22Rv1 (cell line): ENCODE measurements around the gene SCTR.

Source experiments
- ZFX ChIP-seq: fragments of 450-650 bp; IDR thresholded peaks from 2 replicates; pipeline ENCODE4 v1.6.1; 2017; ENCODE audit warnings: antibody characterized with exemption, borderline replicate concordance
- TF ChIP-seq, protein P1 (sequence below): fragments of 450-650 bp; IDR thresholded peaks from 2 replicates; pipeline ENCODE4 v1.5.1; 2017; ENCODE audit warnings: mild to moderate bottlenecking

DNA sequence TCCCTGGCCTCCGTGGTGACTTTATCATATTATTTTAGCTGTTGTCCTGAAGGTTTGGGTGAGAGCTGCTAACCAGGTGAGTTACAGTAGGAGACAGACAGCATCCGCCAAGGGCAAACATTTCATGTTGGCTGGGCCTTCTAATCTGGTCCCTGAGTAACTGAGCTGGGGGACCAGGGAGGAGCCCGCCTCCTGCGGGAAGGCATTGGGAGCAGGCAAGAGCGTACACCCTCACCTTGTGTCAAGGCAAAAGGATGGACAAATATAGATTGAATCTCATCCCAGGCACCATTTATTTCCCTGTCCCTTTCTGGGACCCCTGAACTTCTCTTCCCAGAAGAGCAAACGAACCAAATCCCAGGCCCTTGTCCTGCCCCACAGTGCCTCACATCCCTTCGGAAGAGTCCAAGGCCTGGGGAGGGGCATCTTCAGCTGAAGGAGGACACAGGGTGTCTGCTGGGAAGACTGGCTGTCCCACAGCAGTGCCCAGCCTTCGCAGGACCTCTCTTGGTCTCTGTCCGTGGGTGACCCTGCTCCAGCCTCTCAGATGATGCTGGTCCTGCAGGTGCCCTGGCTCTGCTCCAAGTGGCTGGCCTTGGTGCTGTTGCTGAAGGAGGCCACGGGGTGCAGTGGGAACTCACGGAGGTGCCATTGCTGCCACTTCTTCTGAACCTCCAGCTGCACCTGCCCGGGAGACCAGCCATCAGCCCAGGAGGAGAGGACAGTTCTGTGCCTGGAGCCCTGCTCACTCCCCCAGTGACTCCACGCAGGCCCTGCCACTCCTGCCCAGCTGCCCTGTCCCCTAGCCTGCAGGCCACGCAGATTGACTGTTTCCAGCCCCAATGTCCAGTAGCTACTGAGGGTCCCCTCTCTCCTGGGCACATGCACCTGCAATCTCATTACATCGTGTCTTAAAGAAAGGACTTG, 84.4 kb downstream of the SCTR start:
- TF ChIP-seq, protein P1, sequence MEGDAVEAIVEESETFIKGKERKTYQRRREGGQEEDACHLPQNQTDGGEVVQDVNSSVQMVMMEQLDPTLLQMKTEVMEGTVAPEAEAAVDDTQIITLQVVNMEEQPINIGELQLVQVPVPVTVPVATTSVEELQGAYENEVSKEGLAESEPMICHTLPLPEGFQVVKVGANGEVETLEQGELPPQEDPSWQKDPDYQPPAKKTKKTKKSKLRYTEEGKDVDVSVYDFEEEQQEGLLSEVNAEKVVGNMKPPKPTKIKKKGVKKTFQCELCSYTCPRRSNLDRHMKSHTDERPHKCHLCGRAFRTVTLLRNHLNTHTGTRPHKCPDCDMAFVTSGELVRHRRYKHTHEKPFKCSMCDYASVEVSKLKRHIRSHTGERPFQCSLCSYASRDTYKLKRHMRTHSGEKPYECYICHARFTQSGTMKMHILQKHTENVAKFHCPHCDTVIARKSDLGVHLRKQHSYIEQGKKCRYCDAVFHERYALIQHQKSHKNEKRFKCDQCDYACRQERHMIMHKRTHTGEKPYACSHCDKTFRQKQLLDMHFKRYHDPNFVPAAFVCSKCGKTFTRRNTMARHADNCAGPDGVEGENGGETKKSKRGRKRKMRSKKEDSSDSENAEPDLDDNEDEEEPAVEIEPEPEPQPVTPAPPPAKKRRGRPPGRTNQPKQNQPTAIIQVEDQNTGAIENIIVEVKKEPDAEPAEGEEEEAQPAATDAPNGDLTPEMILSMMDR: no peak
- no peak for TF ChIP-seq ZFX
